WTC11 (cell line): ENCODE measurements around the gene PC.

ENCODE experiments used
- PRDM15 ChIP-seq: sonication (generic); formaldehyde crosslinking; IDR thresholded peaks from 2 replicates; pipeline ENCODE4 v1.8.0; 2022; ENCODE audit warnings: missing genetic modification reagents
- ZNF138 ChIP-seq: sonication (generic); formaldehyde crosslinking; conservative IDR thresholded peaks from 2 replicates; pipeline ENCODE4 v1.8.1; 2022; ENCODE audit warnings: mild to moderate bottlenecking, moderate library complexity, missing genetic modification reagents
- TF ChIP-seq, protein P1 (sequence below): sonication (generic); formaldehyde crosslinking; IDR thresholded peaks from 2 replicates; pipeline ENCODE4 v1.8.1; 2023; ENCODE audit warnings: mild to moderate bottlenecking, moderate library complexity, missing genetic modification reagents

DNA sequence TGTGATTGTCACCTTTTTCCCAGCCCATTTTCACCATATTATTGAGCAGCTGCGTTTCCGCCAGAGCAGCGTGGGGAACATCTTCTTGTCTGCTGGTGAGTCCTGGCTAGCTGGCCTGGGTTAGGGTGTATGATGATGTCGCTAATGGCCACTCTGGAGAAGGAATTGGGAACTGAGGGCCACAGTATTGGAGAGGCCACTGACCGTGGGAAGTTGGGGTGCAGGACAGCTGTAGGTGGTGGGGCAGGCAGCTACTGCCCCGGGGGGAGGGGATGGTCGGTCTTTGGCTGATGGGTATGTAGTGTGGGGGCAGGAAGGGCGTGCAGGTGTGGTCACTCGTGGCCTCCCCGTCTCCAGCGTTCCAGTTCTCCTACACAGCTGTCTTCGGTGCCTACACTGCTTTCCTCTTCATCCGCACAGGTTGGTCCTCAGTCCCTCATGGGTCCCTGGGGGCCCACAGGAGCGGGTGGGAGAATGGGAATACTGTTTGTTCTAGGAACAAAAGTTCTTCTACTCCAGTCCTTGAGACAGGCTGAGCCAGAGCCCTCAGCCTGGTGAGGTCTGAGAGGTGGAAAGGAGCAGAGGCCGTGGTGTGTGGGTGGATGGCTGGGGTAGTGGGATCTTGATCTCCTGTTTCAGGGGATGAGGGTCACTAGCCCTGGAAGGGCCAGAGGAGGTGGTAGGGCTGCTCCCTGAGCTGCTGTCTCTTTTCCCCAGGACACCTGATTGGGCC lies 112.9 kb downstream of the PC start:
- TF ChIP-seq ZNF138 (CRISPR knock-in tag) (no peak), PRDM15 (CRISPR knock-in tag) (no peak)
- TF ChIP-seq, protein P1, sequence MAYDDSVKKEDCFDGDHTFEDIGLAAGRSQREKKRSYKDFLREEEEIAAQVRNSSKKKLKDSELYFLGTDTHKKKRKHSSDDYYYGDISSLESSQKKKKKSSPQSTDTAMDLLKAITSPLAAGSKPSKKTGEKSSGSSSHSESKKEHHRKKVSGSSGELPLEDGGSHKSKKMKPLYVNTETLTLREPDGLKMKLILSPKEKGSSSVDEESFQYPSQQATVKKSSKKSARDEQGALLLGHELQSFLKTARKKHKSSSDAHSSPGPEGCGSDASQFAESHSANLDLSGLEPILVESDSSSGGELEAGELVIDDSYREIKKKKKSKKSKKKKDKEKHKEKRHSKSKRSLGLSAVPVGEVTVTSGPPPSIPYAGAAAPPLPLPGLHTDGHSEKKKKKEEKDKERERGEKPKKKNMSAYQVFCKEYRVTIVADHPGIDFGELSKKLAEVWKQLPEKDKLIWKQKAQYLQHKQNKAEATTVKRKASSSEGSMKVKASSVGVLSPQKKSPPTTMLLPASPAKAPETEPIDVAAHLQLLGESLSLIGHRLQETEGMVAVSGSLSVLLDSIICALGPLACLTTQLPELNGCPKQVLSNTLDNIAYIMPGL (CRISPR knock-in tag), result no peak
